ENCODE measurements around the gene PTPRN2.

- TF ChIP-seq CTCF (IDR thresholded peaks at IDR 0.05; ENCODE audit: extremely low read depth in 1 of 2, insufficient read depth in 1 of 2, low read depth in 1 of 2, low read length in 2 of 2) (no peak), POLR2AphosphoS5 (IDR thresholded peaks at IDR 0.05; ENCODE audit: insufficient read depth, low read depth, low read length) (no peak), MAX (IDR thresholded peaks at IDR 0.05; ENCODE audit: insufficient read depth, insufficient read length) (no peak), POLR2A (IDR thresholded peaks at IDR 0.05; ENCODE audit: low read depth, low read length) (no peak), MYC (IDR thresholded peaks at IDR 0.05; ENCODE audit: low read depth, low read length) (no peak), EZH2 (IDR thresholded peaks at IDR 0.05; ENCODE audit: borderline replicate concordance, low read depth, low read length, severe bottlenecking) (no peak), FOS (IDR thresholded peaks at IDR 0.05; ENCODE audit: borderline replicate concordance, insufficient read depth, low read length) (no peak), GATA2 (IDR thresholded peaks at IDR 0.05; ENCODE audit: insufficient read depth, insufficient read length, low read depth, low read length) (no peak)
Observed at GRCh38 chr7:158489462-158490155, 98.0 kb downstream of the PTPRN2 start.

Data from endothelial cell of umbilical vein (primary cell).